Activated CD4-positive, alpha-beta T cell treated with anti-CD3 and anti-CD28 coated beads for 36 hours (primary cell): ENCODE results near the gene CSRNP3. TPM values are rescaled to one million over a fixed set of nuclear protein-coding genes. Genes with fewer than 3 reads are reported as not detected.

Source experiments
- ATAC-seq: fragments of 200-7000 bp; cut with Tn5 transposase; one replicate; pipeline ENCODE4 v1.10.0; 2021; ENCODE audit warnings: mild to moderate bottlenecking, moderate library complexity
- CTCF ChIA-PET: fragments of 350-600 bp; sonication (Branson Sonifier 250); formaldehyde crosslinking; loops from one replicate; lab custom pipeline; 2021; ENCODE audit warnings: antibody characterized with exemption; lab: Charles Lee
- POLR2A ChIA-PET: fragments of 350-600 bp; sonication (Branson Sonifier 250); formaldehyde crosslinking; loops from one replicate; lab custom pipeline; 2021; ENCODE audit warnings: antibody characterized with exemption, inconsistent platforms; lab: Charles Lee
- DNase-seq: peaks from one replicate; pipeline ENCODE4 v3.0.0-alpha.2; 2020
- H3K27ac Mint-ChIP-seq: one replicate; pipeline ENCODE4 v1.8.0; 2021; ENCODE audit warnings: mixed read lengths
- H3K27me3 Mint-ChIP-seq: one replicate; pipeline ENCODE4 v1.8.0; 2021; ENCODE audit warnings: mixed read lengths
- H3K36me3 Mint-ChIP-seq: one replicate; pipeline ENCODE4 v1.8.0; 2021; ENCODE audit warnings: low read depth, mixed read lengths
- H3K4me1 Mint-ChIP-seq: one replicate; pipeline ENCODE4 v1.8.0; 2021; ENCODE audit warnings: mixed read lengths
- H3K4me3 Mint-ChIP-seq: one replicate; pipeline ENCODE4 v1.8.0; 2021; ENCODE audit warnings: mild to moderate bottlenecking, moderate library complexity, mixed read lengths
- H3K9me3 Mint-ChIP-seq: one replicate; pipeline ENCODE4 v1.8.0; 2021; ENCODE audit warnings: low read depth, mixed read lengths
- intact Hi-C, 2 experiments: fragments of 100-400 bp; cut with DNase I in 1 of 2; cut with micrococcal nuclease in 1 of 2; formaldehyde crosslinking; loops; one replicate each; pipeline versions ENCODE4 v1.14.2 to v1.15.1; 2022 to 2024; cut with DNase I, micrococcal nuclease
- total RNA-seq, 2 experiments: library from RNA; stranded (reverse); gene quantifications; one replicate each; pipeline ENCODE4 v1.2.3, GENCODE V29; 2021

Gene CSRNP3
- total RNA-seq, 2 experiments from 2014 or later, result not detected

GRCh38 chr2:165508927-165509326 is 39.4 kb downstream of the CSRNP3 start:
- Mint-ChIP-seq H3K27ac (no peak overlapping the region), H3K27me3 (no peaks in the 10 kb centered on the region), H3K4me3 (no peak overlapping the region), H3K36me3 (no peaks in the 10 kb centered on the region), H3K9me3 (no peaks in the 10 kb centered on the region), H3K4me1 (no peaks in the 10 kb centered on the region)
- ATAC-seq, result no peak
- ChIA-PET POLR2A (no interaction called here), CTCF (interaction anchor here (0.7 to 1.7 kb wide), 2 partner anchors 15 to 59 kb away, joined by 3 to 4 read pairs; no protein-coding TSS in a partner anchor)
- no peak for DNase-seq
- intact Hi-C loops, result no loop called here

- no peak overlapping the region for H3K4me3 Mint-ChIP-seq
- no peaks in the 10 kb centered on the region for H3K9me3 Mint-ChIP-seq
- intact Hi-C loops, result no loop called here
- H3K4me1 Mint-ChIP-seq, result no peaks in the 10 kb centered on the region
- no peak overlapping the region for H3K27ac Mint-ChIP-seq
- CTCF ChIA-PET, result no interaction called here
- POLR2A ChIA-PET, result interaction anchor here (0.6 kb wide), 1 partner anchor 718 kb away, joined by 3 read pairs; no protein-coding TSS in a partner anchor
- ATAC-seq (no peak), DNase-seq (no peak)
- no peaks in the 10 kb centered on the region for H3K36me3 Mint-ChIP-seq
- H3K27me3 Mint-ChIP-seq, result no peaks in the 10 kb centered on the region
Observed at GRCh38 chr2:165513479-165513878, 44.0 kb downstream of the CSRNP3 start.

GRCh38 chr2:165518611-165519010 is 49.1 kb downstream of the CSRNP3 start:
- H3K9me3 Mint-ChIP-seq, result no peaks in the 10 kb centered on the region
- ATAC-seq (no peak), DNase-seq (no peak)
- no peaks in the 10 kb centered on the region for H3K27me3 Mint-ChIP-seq
- ChIA-PET POLR2A (no interaction called here), CTCF (interaction anchor here (0.6 kb wide), 1 partner anchor 146 kb away, joined by 3 read pairs; no protein-coding TSS in a partner anchor)
- intact Hi-C loops, result no loop called here
- H3K4me3 Mint-ChIP-seq, result no peak overlapping the region
- H3K27ac Mint-ChIP-seq, result no peak overlapping the region
- H3K4me1 Mint-ChIP-seq, result no peaks in the 10 kb centered on the region
- H3K36me3 Mint-ChIP-seq, result no peaks in the 10 kb centered on the region

- CTCF ChIA-PET, result no interaction called here
- intact Hi-C loops, result no loop called here
- H3K27ac Mint-ChIP-seq, result no peak overlapping the region
- H3K36me3 Mint-ChIP-seq, result no peaks in the 10 kb centered on the region
- no peaks in the 10 kb centered on the region for H3K27me3 Mint-ChIP-seq
- no peak overlapping the region for H3K4me3 Mint-ChIP-seq
- H3K9me3 Mint-ChIP-seq, result no peaks in the 10 kb centered on the region
- POLR2A ChIA-PET, result no interaction called here
- H3K4me1 Mint-ChIP-seq, result no peaks in the 10 kb centered on the region
- ATAC-seq (no peak), DNase-seq (no peak)
Observed at GRCh38 chr2:165522719-165523118, 53.2 kb downstream of the CSRNP3 start.

- DNase-seq (no peak), ATAC-seq (no peak)
- ChIA-PET POLR2A (no interaction called here), CTCF (no interaction called here)
- Mint-ChIP-seq H3K27me3 (no peaks in the 10 kb centered on the region), H3K36me3 (no peaks in the 10 kb centered on the region), H3K9me3 (no peaks in the 10 kb centered on the region), H3K27ac (no peak overlapping the region), H3K4me1 (no peaks in the 10 kb centered on the region), H3K4me3 (no peak overlapping the region)
- intact Hi-C loops, result no loop called here
Observed at GRCh38 chr2:165524720-165525119, 55.2 kb downstream of the CSRNP3 start.

GRCh38 chr2:165528691-165529090 is 59.2 kb downstream of the CSRNP3 start:
- CTCF ChIA-PET, result interaction anchor here (1.3 kb wide), 1 partner anchor 128 kb away, joined by 3 read pairs; no protein-coding TSS in a partner anchor
- Mint-ChIP-seq H3K4me1 (no peaks in the 10 kb centered on the region), H3K9me3 (no peaks in the 10 kb centered on the region), H3K27me3 (peaks cover 2% of the 10 kb centered on the region), H3K36me3 (no peaks in the 10 kb centered on the region), H3K27ac (no peak overlapping the region), H3K4me3 (no peak overlapping the region)
- POLR2A ChIA-PET, result no interaction called here
- no peak for ATAC-seq
- no peak for DNase-seq
- intact Hi-C loops, result no loop called here

GRCh38 chr2:165529130-165529529 is 59.6 kb downstream of the CSRNP3 start:
- intact Hi-C loops, result no loop called here
- Mint-ChIP-seq H3K4me3 (no peak overlapping the region), H3K9me3 (no peaks in the 10 kb centered on the region), H3K36me3 (no peaks in the 10 kb centered on the region), H3K27ac (no peak overlapping the region), H3K27me3 (peaks cover 2% of the 10 kb centered on the region), H3K4me1 (no peaks in the 10 kb centered on the region)
- ATAC-seq (no peak), DNase-seq (no peak)
- CTCF ChIA-PET, result no interaction called here
- POLR2A ChIA-PET, result no interaction called here

- Mint-ChIP-seq H3K36me3 (no peaks in the 10 kb centered on the region), H3K4me1 (no peaks in the 10 kb centered on the region), H3K9me3 (no peaks in the 10 kb centered on the region), H3K27me3 (peaks cover 2% of the 10 kb centered on the region), H3K27ac (no peak overlapping the region), H3K4me3 (no peak overlapping the region)
- CTCF ChIA-PET, result no interaction called here
- POLR2A ChIA-PET, result no interaction called here
- intact Hi-C loops, result no loop called here
- ATAC-seq (no peak), DNase-seq (no peak)
Observed at GRCh38 chr2:165533331-165533730, 63.8 kb downstream of the CSRNP3 start.

GRCh38 chr2:165535471-165535870 is 66.0 kb downstream of the CSRNP3 start:
- no peak overlapping the region for H3K4me3 Mint-ChIP-seq
- no peaks in the 10 kb centered on the region for H3K4me1 Mint-ChIP-seq
- ATAC-seq, result no peak
- no peaks in the 10 kb centered on the region for H3K9me3 Mint-ChIP-seq
- H3K27ac Mint-ChIP-seq, result no peak overlapping the region
- DNase-seq, result no peak
- no peaks in the 10 kb centered on the region for H3K36me3 Mint-ChIP-seq
- CTCF ChIA-PET, result interaction anchor here (1.2 kb wide), 1 partner anchor 26 kb away, joined by 3 read pairs; no protein-coding TSS in a partner anchor
- intact Hi-C loops, result no loop called here
- peaks cover 3% of the 10 kb centered on the region for H3K27me3 Mint-ChIP-seq
- POLR2A ChIA-PET, result no interaction called here

GRCh38 chr2:165536851-165537499 is 67.5 kb downstream of the CSRNP3 start:
- ATAC-seq, result no peak
- POLR2A ChIA-PET, result no interaction called here
- Mint-ChIP-seq H3K27me3 (peaks cover 2% of the 10 kb centered on the region), H3K9me3 (no peaks in the 10 kb centered on the region), H3K27ac (no peak overlapping the region), H3K4me1 (no peaks in the 10 kb centered on the region), H3K4me3 (no peak overlapping the region), H3K36me3 (no peaks in the 10 kb centered on the region)
- CTCF ChIA-PET, result no interaction called here
- no peak for DNase-seq
- intact Hi-C loops, result no loop called here

GRCh38 chr2:165539985-165540384 is 70.5 kb downstream of the CSRNP3 start:
- Mint-ChIP-seq H3K27ac (no peak overlapping the region), H3K36me3 (no peaks in the 10 kb centered on the region), H3K4me3 (no peak overlapping the region), H3K27me3 (peaks cover 2% of the 10 kb centered on the region), H3K4me1 (no peaks in the 10 kb centered on the region), H3K9me3 (no peaks in the 10 kb centered on the region)
- ATAC-seq, result no peak
- intact Hi-C loops, result no loop called here
- no peak for DNase-seq
- ChIA-PET POLR2A (no interaction called here), CTCF (no interaction called here)

- no peak for DNase-seq
- no peak for ATAC-seq
- intact Hi-C loops, result no loop called here
- Mint-ChIP-seq H3K27ac (no peak overlapping the region), H3K9me3 (no peaks in the 10 kb centered on the region), H3K36me3 (no peaks in the 10 kb centered on the region), H3K4me1 (no peaks in the 10 kb centered on the region), H3K27me3 (no peaks in the 10 kb centered on the region), H3K4me3 (no peak overlapping the region)
- POLR2A ChIA-PET, result no interaction called here
- CTCF ChIA-PET, result no interaction called here
Observed at GRCh38 chr2:165544897-165545296, 75.4 kb downstream of the CSRNP3 start.
